Gastroesophageal sphincter (tissue), 4 donors: Measurements from ENCODE around the gene SEMA3C. TPM values are rescaled to one million over a fixed set of nuclear protein-coding genes. Genes with fewer than 3 reads are reported as not detected.

ENCODE experiments used
- ATAC-seq: fragments of 150-250 bp; one replicate; pipeline ENCODE4 v1.9.1; 2016; ENCODE audit warnings: mild to moderate bottlenecking, moderate library complexity
- H3K27ac ChIP-seq, 4 donors: fragments of 200-600 bp; sonication (generic) in 3 of 4; 1 replicate in 3 of 4; 2 replicates in 1 of 4; pipeline ENCODE4 v1.5.1; 2016 to 2019
- H3K27me3 ChIP-seq: fragments of 200-600 bp; sonication (generic); one replicate; pipeline ENCODE4 v1.5.1; 2019
- H3K36me3 ChIP-seq, 2 donors: fragments of 200-600 bp; sonication (generic); one replicate each; pipeline ENCODE4 v1.5.1; 2019; ENCODE audit warnings: control low read depth in 1 of 2
- H3K4me1 ChIP-seq, 3 donors: fragments of 200-600 bp; sonication (generic); 1 replicate in 2 of 3; 2 replicates in 1 of 3; pipeline ENCODE4 v1.5.1; 2016 to 2019; ENCODE audit warnings: control low read depth in 2 of 3
- H3K4me3 ChIP-seq, 2 donors: fragments of 200-600 bp; sonication (generic); one replicate each; pipeline ENCODE4 v1.5.1; 2019; ENCODE audit warnings: mild to moderate bottlenecking in 1 of 2, moderate library complexity in 1 of 2
- H3K9me3 ChIP-seq, 3 donors: fragments of 200-600 bp; sonication (generic); one replicate each; pipeline ENCODE4 v1.5.1; 2017 to 2019; ENCODE audit warnings: control low read depth in 2 of 3
- EP300 ChIP-seq: sonication (generic); formaldehyde crosslinking; IDR thresholded peaks from one replicate; pipeline ENCODE4 v1.6.1; 2017; ENCODE audit warnings: antibody characterized with exemption, mild to moderate bottlenecking
- POLR2A ChIP-seq, 2 donors: fragments of 450-650 bp; IDR thresholded peaks; one replicate each; pipeline ENCODE4 v1.6.1; 2017; ENCODE audit warnings: antibody characterized with exemption in 2 of 2, mild to moderate bottlenecking in 2 of 2, moderate library complexity in 1 of 2
- POLR2AphosphoS5 ChIP-seq: sonication (generic); formaldehyde crosslinking; IDR thresholded peaks from one replicate; pipeline ENCODE4 v1.6.1; 2017; ENCODE audit warnings: antibody characterized with exemption
- WGBS, 2 donors: methylation state at CpG; one replicate each; pipeline ENCODE4 v1.1.5; 2018; ENCODE audit warnings: low coverage in 1 of 2; 5-methylcytosine and 5-hydroxymethylcytosine counted together
- total RNA-seq, 4 donors: library from RNA; depleted of rRNA; stranded (reverse); fragments of >200 nt; gene quantifications; one replicate each; pipeline ENCODE4 v1.1.0, GENCODE V29; 2016
- TF ChIP-seq, protein P1 (sequence below), 4 experiments: fragments of 200-600 bp in 2 of 4; fragments of 450-650 bp in 2 of 4; sonication (generic) in 1 of 4; IDR thresholded peaks; one replicate each; pipeline ENCODE4 v1.5.1; 2017 to 2019; ENCODE audit warnings: antibody characterized with exemption in 4 of 4, mild to moderate bottlenecking in 2 of 4, moderate library complexity in 2 of 4

Gene SEMA3C
- total RNA-seq, 4 donors from 2014 or later = 115 to 189 (median 160) TPM

DNA sequence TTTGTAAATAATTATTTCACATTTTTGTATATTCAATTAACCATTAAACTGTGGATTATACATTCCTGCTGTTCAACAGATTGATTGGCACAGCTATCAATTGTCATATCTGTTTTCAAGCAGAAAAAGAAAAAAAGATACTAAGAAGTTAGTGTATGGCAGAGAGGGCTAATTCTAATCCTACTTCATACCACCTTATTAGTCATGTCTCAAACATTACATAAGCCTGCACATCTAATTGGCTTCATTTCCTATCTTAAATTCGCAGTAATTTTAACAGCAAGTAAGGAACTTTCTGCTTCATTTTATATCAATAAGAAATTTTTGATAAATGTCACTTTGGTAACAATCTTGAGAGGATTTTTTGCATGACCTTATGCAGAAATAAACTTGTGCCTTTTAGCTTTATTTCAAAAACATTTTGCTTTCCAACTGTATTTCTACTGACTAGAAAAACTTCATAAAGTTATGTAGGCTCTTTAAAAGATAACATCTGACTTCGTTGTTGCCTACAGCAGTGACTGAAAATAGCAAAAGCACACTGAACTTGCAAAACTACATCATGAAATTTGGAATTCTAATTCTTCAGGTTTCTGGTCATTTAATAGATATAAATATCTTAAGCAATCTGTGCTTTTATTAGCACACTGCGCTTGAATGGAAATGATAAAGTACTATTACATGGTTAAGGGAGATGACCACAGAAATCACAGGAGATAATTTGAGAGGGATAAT is 111.5 kb downstream of the SEMA3C start:
- peak overlapping the region in 1 of 4 donors; percentile 41 for H3K27ac ChIP-seq
- H3K4me1 ChIP-seq = peaks cover 0 to 19% (median 4%) of the 10 kb centered on the region in 3 donors
- H3K4me3 ChIP-seq = no peak overlapping the region
- ATAC-seq = no peak
- TF ChIP-seq POLR2A (IDR thresholded peaks at IDR 0.05) (no peak), POLR2AphosphoS5 (no peak)
- TF ChIP-seq, protein P1, sequence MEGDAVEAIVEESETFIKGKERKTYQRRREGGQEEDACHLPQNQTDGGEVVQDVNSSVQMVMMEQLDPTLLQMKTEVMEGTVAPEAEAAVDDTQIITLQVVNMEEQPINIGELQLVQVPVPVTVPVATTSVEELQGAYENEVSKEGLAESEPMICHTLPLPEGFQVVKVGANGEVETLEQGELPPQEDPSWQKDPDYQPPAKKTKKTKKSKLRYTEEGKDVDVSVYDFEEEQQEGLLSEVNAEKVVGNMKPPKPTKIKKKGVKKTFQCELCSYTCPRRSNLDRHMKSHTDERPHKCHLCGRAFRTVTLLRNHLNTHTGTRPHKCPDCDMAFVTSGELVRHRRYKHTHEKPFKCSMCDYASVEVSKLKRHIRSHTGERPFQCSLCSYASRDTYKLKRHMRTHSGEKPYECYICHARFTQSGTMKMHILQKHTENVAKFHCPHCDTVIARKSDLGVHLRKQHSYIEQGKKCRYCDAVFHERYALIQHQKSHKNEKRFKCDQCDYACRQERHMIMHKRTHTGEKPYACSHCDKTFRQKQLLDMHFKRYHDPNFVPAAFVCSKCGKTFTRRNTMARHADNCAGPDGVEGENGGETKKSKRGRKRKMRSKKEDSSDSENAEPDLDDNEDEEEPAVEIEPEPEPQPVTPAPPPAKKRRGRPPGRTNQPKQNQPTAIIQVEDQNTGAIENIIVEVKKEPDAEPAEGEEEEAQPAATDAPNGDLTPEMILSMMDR (IDR thresholded peaks at IDR 0.05) = no peak
- 39 to 57% methylated on average over 3 of the region's 3 CpGs for WGBS, 2 donors
- H3K9me3 ChIP-seq = no peaks in the 10 kb centered on the region
- no peaks in the 10 kb centered on the region for H3K27me3 ChIP-seq
- H3K36me3 ChIP-seq = peaks cover 0 to 15% of the 10 kb centered on the region in 2 donors

DNA sequence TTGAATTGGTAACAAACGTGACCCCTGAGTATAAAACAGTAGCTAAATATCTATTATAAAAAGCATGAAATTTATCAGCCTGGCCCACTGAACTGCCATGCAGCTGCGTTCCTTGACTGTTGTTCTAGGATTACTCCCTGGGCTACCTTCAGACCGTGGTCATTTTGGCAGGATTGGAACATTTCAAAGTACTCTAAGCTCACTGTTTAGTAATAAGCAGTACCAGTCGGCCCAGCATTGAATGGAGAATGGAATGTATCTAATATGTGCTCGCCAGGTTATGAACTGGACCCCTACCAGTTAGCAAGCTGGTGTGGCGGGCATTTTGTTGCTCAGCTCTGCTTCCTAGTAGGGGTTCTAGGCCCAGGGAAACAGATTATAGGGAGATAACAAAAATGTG is 112.2 kb downstream of the SEMA3C start:
- H3K9me3 ChIP-seq = no peaks in the 10 kb centered on the region
- no peaks in the 10 kb centered on the region for H3K27me3 ChIP-seq
- peaks cover 0 to 19% (median 4%) of the 10 kb centered on the region in 3 donors for H3K4me1 ChIP-seq
- peak overlapping the region in 1 of 4 donors; percentile 41 for H3K27ac ChIP-seq
- H3K36me3 ChIP-seq = peaks cover 0 to 15% of the 10 kb centered on the region in 2 donors
- WGBS, 2 donors = 55 to 61% methylated on average over 6 of the region's 6 CpGs
- no peak for ATAC-seq
- no peak for TF ChIP-seq POLR2AphosphoS5
- TF ChIP-seq POLR2A (IDR thresholded peaks at IDR 0.05) = no peak
- TF ChIP-seq, protein P1 (IDR thresholded peaks at IDR 0.05) = no peak
- no peak for TF ChIP-seq EP300
- H3K4me3 ChIP-seq = no peak overlapping the region

DNA sequence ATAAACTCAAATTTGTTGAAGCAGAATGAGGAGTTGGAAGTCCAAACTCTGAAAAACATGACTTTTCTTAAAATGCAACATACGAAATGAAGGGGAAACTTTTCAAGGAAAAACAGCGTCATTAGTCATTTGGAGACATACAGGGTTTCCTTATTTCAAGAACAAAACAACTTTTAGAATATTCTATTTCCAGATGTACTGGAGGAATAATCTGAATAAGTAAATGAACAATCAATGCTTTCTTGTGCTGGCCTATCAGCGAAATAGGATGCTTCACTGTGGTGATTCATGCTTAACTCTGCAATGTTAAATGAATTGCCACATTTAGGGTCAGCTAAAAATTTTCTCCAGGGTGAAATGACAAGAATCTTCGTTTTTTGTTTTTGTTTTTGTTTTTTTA is 114.3 kb downstream of the SEMA3C start:
- H3K9me3 ChIP-seq = no peaks in the 10 kb centered on the region
- TF ChIP-seq POLR2AphosphoS5 = no peak
- TF ChIP-seq, protein P1 (IDR thresholded peaks at IDR 0.05) = no peak
- TF ChIP-seq EP300 = no peak
- no peak for TF ChIP-seq POLR2A (IDR thresholded peaks at IDR 0.05)
- peaks cover 0 to 19% (median 4%) of the 10 kb centered on the region in 3 donors for H3K4me1 ChIP-seq
- no peaks in the 10 kb centered on the region for H3K27me3 ChIP-seq
- H3K36me3 ChIP-seq = peaks cover 0 to 24% of the 10 kb centered on the region in 2 donors
- 61 to 76% methylated on average over 4 of the region's 4 CpGs for WGBS, 2 donors
- H3K4me3 ChIP-seq = no peak overlapping the region
- no peak for ATAC-seq
- no peak overlapping the region for H3K27ac ChIP-seq

DNA sequence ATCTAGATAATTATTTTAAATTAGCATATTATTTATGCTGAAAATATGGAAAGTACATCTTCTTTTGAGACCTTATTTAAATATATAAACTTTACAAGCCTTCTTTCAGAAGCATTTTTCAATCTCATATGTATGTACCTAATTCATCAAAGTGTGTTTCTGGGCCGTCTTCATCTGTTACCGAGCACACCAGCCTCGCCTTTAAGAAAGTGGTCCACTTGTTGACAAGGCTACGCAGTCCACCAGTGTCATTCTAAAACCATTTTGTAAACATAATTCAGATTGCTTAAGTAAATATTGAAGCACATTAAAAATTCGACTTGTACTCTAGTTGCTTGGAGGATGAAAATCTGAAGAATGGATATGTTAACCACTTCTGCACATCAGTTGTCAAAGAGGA is 116.3 kb downstream of the SEMA3C start:
- Histone ChIP-seq H3K36me3 (peaks cover 0 to 31% of the 10 kb centered on the region in 2 donors), H3K4me1 (peaks cover 0 to 12% (median 4%) of the 10 kb centered on the region in 3 donors), H3K9me3 (no peaks in the 10 kb centered on the region), H3K4me3 (no peak overlapping the region), H3K27me3 (no peaks in the 10 kb centered on the region), H3K27ac (no peak overlapping the region)
- WGBS, 2 donors = 79 to 89% methylated on average over 5 of the region's 5 CpGs
- TF ChIP-seq, protein P1 (IDR thresholded peaks at IDR 0.05) = no peak
- TF ChIP-seq POLR2A (IDR thresholded peaks at IDR 0.05) = no peak
- no peak for TF ChIP-seq POLR2AphosphoS5
- TF ChIP-seq EP300 = no peak
- no peak for ATAC-seq
